ENCODE results near the gene SLC6A8.
"Not testable (repeated sequence)": the region's sequence is repeated elsewhere in the genome, so short reads cannot be mapped to it uniquely, and the experiment has no call there.

SLC6A8 gene

GRCh38 chrX:153693216-153694086 lies 5.7 kb downstream of the SLC6A8 start:
- no peak for DNase-seq (ENCODE audit: low spot score)

DNA sequence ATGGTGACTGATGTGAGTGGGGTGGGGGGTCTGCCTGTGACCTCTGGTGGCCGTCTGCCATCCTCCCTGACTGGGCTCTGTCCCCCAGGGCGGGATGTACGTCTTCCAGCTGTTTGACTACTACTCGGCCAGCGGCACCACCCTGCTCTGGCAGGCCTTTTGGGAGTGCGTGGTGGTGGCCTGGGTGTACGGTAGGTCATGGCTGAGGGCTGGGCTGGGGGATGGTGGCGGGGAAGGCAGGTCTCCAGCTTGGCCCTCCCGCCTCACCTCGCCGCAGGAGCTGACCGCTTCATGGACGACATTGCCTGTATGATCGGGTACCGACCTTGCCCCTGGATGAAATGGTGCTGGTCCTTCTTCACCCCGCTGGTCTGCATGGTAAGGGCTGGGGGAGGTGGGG lies 6.5 kb downstream of the SLC6A8 start:
- DNase-seq (ENCODE audit: low spot score) = not testable (repeated sequence)

DNA sequence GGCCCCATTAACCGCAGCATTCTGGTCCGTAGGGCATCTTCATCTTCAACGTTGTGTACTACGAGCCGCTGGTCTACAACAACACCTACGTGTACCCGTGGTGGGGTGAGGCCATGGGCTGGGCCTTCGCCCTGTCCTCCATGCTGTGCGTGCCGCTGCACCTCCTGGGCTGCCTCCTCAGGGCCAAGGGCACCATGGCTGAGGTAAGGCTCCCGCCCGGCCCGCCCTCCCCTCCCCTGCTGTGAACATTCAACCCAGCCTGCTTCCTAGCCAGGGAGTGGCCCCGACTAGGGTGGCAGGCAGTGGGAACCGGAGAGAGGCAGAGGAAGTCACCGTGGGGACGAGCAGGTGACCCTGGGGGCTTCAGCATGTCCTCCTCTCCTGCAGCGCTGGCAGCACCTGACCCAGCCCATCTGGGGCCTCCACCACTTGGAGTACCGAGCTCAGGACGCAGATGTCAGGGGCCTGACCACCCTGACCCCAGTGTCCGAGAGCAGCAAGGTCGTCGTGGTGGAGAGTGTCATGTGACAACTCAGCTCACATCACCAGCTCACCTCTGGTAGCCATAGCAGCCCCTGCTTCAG lies 7.1 kb downstream of the SLC6A8 start:
- DNase-seq (ENCODE audit: low spot score) = no peak

- no peak for DNase-seq (ENCODE audit: low spot score)
Observed at GRCh38 chrX:153696100-153696499, 8.4 kb downstream of the SLC6A8 start.

DNA sequence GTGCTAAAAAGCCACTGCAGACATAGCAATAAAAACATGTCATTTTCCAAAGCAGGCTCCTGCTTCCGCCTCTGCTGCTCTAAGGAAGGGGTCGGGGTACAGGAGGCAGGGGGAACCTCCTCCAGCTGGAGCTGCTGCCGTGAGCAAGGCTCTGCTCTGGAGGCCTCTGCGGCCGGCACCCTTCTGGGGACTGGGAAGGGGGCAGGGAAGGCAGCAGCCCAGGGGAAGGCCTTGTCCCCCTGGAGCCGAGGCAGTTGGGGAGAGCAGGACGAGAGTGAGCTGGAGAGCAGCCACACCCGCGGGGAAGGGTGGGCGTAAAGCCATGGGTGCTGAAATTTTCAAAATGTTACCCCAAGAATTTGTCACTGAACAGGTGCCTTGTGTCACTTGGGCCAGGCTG lies 8.8 kb downstream of the SLC6A8 start:
- not testable (repeated sequence) for DNase-seq (ENCODE audit: low spot score)

- DNase-seq (ENCODE audit: low spot score) = not testable (repeated sequence)
Observed at GRCh38 chrX:153696986-153697722, 9.4 kb downstream of the SLC6A8 start.

GRCh38 chrX:153697924-153698865 lies 10.5 kb downstream of the SLC6A8 start:
- no peak for DNase-seq (ENCODE audit: low spot score)

DNA sequence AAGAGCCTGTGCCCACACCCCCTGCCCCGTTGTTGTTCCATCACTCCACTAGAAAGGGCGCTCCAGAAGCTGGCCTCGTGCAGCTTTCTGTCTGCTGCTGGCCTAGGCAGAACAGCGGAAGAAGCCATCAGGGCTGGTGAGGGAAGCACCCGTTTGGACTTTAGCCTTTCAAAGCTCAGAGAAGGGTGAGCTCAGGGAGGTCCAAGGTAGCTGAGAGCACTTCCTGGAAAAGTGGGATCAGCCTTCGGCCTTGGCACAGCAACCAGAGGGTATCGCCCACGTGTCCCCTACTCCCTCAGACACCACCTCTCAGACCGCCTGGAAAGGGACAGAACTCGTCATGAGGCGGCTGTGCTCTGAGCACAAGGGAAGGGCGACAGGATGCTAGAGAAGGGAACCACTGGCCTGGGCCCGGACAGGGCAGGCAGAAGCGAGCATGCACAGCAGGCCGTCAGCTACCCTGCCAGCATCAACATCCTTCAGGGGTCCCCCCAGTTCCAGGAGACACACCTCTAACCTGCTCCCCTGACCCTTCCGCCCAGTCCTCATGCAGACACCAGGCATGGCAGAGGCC lies 11.6 kb downstream of the SLC6A8 start:
- not testable (repeated sequence) for DNase-seq (ENCODE audit: low spot score)

GRCh38 chrX:153699784-153700371 lies 12.2 kb downstream of the SLC6A8 start:
- DNase-seq (ENCODE audit: low spot score) = not testable (repeated sequence)

DNA sequence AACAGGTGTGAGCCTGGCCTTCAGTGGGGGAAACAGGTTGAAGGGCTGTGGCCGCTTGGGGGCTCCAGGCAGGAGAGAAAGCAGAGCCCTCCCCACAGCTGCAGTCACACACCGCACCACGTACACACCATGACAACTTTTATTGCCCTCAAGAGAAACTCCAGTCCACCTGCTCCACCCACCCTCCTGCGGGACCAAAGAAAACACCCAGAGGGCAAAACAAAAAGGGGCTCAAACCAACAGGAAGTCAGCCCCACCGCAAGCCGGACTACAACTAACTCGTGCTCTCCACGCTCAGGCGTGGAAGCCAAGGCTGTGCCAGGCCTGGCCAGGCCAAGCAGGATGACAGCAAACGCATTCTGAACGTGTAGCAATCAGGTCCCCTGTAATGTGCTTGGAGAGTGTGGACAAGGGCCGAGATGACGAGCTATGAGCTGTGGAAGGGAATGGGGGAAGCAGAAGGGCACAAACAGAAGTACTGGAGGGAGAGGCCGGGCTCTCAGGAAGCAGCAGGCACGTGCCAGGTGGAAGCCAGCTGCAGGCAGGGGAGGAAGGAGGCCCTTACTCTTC lies 12.7 kb downstream of the SLC6A8 start:
- DNase-seq (ENCODE audit: low spot score) = no peak

DNA sequence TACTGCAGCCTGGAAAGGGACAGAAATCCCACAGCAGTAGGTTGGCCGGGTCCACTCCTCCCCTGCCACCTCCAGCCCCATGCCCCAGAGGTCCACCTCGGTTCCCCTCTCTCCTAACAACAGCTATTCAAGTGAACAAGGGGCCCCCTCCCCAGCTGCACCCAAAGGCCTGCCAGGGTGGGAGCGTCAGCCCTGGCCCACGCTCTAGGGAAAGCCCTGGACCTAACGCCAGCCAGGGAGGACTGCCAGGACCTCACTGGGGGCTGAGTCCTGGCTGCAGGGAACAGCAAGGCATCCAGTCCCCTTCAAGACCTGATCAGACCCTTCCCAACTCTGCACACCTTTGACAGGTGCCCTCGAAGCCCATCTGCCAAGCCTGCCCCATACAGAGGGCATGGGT lies 13.2 kb downstream of the SLC6A8 start:
- DNase-seq (ENCODE audit: low spot score) = no peak

- no peak for DNase-seq (ENCODE audit: low spot score)
Observed at GRCh38 chrX:153701706-153702105, 14.0 kb downstream of the SLC6A8 start.

DNA sequence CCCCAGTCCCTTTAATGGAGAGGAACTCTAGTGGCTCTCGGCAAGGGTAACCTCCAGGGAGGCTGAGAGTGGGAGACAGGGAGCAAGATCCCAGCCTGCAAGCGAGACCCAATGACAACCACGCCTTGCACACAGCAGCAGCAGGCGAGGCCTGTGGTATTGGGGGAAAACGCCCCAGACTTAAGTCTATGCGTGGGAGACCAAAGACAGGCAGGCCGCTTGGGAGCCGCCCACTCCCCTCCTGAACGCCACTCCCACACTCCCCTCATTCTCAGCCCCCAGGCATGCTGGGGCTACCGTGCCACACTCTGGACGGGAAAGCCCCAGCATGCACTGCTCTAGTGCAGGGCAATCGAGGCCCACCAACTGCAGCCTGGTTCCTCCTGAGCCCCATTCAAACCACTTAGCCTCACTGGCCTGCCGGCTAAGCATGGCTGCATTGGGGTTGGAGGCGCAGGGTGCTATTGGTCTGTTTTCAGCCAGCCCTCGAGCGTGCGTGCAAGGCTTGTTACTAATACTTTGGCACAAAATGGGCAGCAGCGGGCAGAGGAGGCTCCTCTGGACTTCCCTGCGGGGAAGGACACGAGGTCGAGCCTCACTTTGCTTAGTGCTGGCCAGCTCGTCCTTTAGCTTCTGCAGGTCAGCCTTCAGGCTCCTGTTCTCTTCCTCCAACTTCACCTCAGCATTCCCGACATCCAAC lies 14.8 kb downstream of the SLC6A8 start:
- DNase-seq (ENCODE audit: low spot score) = no peak

- no peak for DNase-seq (ENCODE audit: low spot score)
Observed at GRCh38 chrX:153703036-153703370, 15.3 kb downstream of the SLC6A8 start.

GRCh38 chrX:153704021-153704526 lies 16.3 kb downstream of the SLC6A8 start:
- no peak for DNase-seq (ENCODE audit: low spot score)

GRCh38 chrX:153704631-153705402 lies 17.1 kb downstream of the SLC6A8 start:
- not testable (repeated sequence) for DNase-seq (ENCODE audit: low spot score)

DNA sequence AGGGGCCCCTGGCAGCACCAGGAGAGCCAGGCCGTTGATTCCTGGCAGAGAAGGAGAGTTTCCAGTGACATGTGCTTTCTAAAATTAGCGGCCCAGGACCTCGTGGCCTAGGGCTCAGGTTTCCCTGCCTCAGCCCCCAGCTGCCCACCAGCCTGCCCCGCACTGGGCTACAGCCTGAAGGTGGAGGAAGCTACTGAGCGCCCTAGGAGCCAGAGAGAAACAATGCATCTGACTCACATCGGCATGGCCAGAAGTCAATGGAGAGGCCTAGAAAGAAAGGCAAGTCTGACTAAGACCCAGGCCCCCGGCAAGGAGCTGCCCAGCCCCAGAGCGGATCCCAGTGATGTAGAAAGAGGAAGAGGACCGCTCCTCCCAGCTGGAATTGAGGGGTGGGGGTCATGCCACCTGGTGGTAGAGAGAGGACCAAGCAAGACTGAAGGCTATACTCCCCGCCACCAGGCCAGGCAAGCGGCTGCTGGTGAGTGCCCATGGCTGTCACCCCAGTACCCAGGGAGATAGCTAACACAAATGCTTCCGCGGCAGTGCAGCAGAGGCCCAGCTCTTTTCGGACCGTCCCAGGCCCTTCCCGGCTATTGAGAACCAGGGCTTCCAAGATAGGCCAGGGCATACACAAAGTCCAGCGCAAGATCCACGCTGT lies 17.8 kb downstream of the SLC6A8 start:
- DNase-seq (ENCODE audit: low spot score) = not testable (repeated sequence)

DNA sequence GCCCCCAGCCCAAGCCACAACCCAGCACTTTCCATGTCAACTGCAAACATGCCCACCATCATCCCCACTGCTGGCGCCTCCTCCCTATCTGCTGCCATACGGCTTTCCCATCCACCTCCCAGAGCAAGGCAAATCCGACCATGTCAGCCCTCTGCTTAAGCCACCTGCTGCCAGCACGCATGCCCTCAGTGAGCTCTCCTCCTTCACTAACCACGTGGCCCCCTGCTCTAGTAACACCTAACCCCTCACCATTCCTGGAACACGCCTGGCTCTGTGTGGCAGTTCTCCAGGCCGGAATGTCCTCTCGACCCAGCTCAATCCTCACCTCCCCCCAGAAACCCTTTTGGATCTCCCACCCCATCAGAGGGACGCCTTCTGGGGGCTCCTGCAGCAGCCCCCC lies 19.1 kb downstream of the SLC6A8 start:
- DNase-seq (ENCODE audit: low spot score) = no peak

GRCh38 chrX:153707406-153707805 lies 19.7 kb downstream of the SLC6A8 start:
- no peak for DNase-seq (ENCODE audit: low spot score)

All from iPS-NIHi11 (cell line).